NCI-H128 (cell line): Measurements from ENCODE around the gene SOX10.
A peak's percentile ranks its signal among the peaks of the same experiment; 100 is the strongest.
"Not testable (repeated sequence)": the region's sequence is repeated elsewhere in the genome, so short reads cannot be mapped to it uniquely, and the experiment has no call there.

Source experiments
- DNase-seq: peaks from one replicate; lab custom pipeline; 2025; ENCODE audit not compliant: unreplicated experiment; lab: John Stamatoyannopoulos, UW

SOX10 gene

GRCh38 chr22:37965940-37966664 lies 18.3 kb downstream of the SOX10 start:
- DNase-seq: no peak

GRCh38 chr22:37961062-37961461 lies 23.3 kb downstream of the SOX10 start:
- DNase-seq: no peak

GRCh38 chr22:37959231-37959825 lies 25.0 kb downstream of the SOX10 start:
- no peak for DNase-seq

- no peak for DNase-seq
Measured at GRCh38 chr22:37957232-37957631, 27.1 kb downstream of the SOX10 start.

GRCh38 chr22:37955825-37956397 lies 28.4 kb downstream of the SOX10 start:
- not testable (repeated sequence) for DNase-seq

- no peak for DNase-seq
Measured at GRCh38 chr22:37954686-37955085, 29.7 kb downstream of the SOX10 start.

GRCh38 chr22:37953437-37954179 lies 30.7 kb downstream of the SOX10 start, which contains the start of the genes C22orf23 and POLR2F:
TSS of gene C22orf23 (minus strand) at chr22:37953601. CDS start at chr22:37953149, 452 bp downstream.
TSS of gene POLR2F (plus strand) at chr22:37953699. CDS start at chr22:37953788, 89 bp downstream.
- peak; percentile 91 for DNase-seq

GRCh38 chr22:37953062-37953436 lies 31.3 kb downstream of the SOX10 start:
- DNase-seq: no peak

- DNase-seq: not testable (repeated sequence)
Measured at GRCh38 chr22:37952629-37953028, 31.7 kb downstream of the SOX10 start.

GRCh38 chr22:37951305-37951704 lies 33.0 kb downstream of the SOX10 start:
- no peak for DNase-seq

- DNase-seq: not testable (repeated sequence)
Measured at GRCh38 chr22:37947142-37947795, 37.1 kb downstream of the SOX10 start.

- DNase-seq: not testable (repeated sequence)
Measured at GRCh38 chr22:37944423-37944822, 39.9 kb downstream of the SOX10 start.

GRCh38 chr22:37943825-37944198 lies 40.5 kb downstream of the SOX10 start:
- DNase-seq: no peak

GRCh38 chr22:37943136-37943824 lies 41.1 kb downstream of the SOX10 start:
- no peak for DNase-seq

- DNase-seq: no peak
Measured at GRCh38 chr22:37942133-37942532, 42.2 kb downstream of the SOX10 start.

- no peak for DNase-seq
Measured at GRCh38 chr22:37940698-37941376, 43.5 kb downstream of the SOX10 start.

- peak; percentile 15 for DNase-seq
Measured at GRCh38 chr22:37933711-37934376, 50.5 kb downstream of the SOX10 start.

GRCh38 chr22:37932821-37933578 lies 51.4 kb downstream of the SOX10 start:
- no peak for DNase-seq

GRCh38 chr22:37932401-37932800 lies 52.0 kb downstream of the SOX10 start:
- no peak for DNase-seq
